Omental fat pad (tissue), 4 donors: Measurements from ENCODE around the gene LHFPL3. TPM values are rescaled to one million over a fixed set of nuclear protein-coding genes. Genes with fewer than 3 reads are reported as not detected.

Experiments used
- ATAC-seq: fragments of 150-250 bp; one replicate; pipeline ENCODE4 v1.9.1; 2016; ENCODE audit warnings: mild to moderate bottlenecking, moderate library complexity; ENCODE audit not compliant: low FRiP score
- DNase-seq: peaks from one replicate; pipeline ENCODE4 v3.0.0-alpha.2; 2019; ENCODE audit warnings: low spot score
- CTCF ChIP-seq, 3 donors: fragments of 450-650 bp; IDR thresholded peaks; one replicate each; pipeline ENCODE4 v1.5.1; 2016 to 2017; ENCODE audit warnings: antibody characterized with exemption in 3 of 3, mild to moderate bottlenecking in 3 of 3, moderate library complexity in 2 of 3
- total RNA-seq, 4 donors: library from RNA; depleted of rRNA; stranded (reverse); fragments of >200 nt; gene quantifications; one replicate each; pipeline ENCODE4 v1.1.0, GENCODE V29; 2016

The LHFPL3 gene
- total RNA-seq, 4 donors from 2014 or later: not detected

GRCh38 chr7:104299323-104299722 lies 29.1 kb upstream of the LHFPL3 start:
- no peak for TF ChIP-seq CTCF (IDR thresholded peaks at IDR 0.05)
- no peak for DNase-seq

GRCh38 chr7:104299777-104300176 lies 28.6 kb upstream of the LHFPL3 start:
- DNase-seq: no peak
- TF ChIP-seq CTCF (IDR thresholded peaks at IDR 0.05): no peak
- ATAC-seq: no peak

More at GRCh38 chr7:104299323-104299722, 29.1 kb upstream of the LHFPL3 start:
- no peak for ATAC-seq

- TF ChIP-seq CTCF (IDR thresholded peaks at IDR 0.05): no peak
- ATAC-seq: no peak
- no peak for DNase-seq
These were observed 21.6 kb upstream of the LHFPL3 start for GRCh38 chr7:104306793-104307192.

- ATAC-seq (no peak), DNase-seq (no peak)
- TF ChIP-seq CTCF (IDR thresholded peaks at IDR 0.05): no peak
These were observed 10.3 kb upstream of the LHFPL3 start for GRCh38 chr7:104317948-104318629.

GRCh38 chr7:104327534-104327933 lies 869 bp upstream of the LHFPL3 start:
- ATAC-seq: no peak
- no peak for DNase-seq
- no peak for TF ChIP-seq CTCF (IDR thresholded peaks at IDR 0.05)

GRCh38 chr7:104327938-104328295 lies 486 bp upstream of the LHFPL3 start:
- no peak for TF ChIP-seq CTCF (IDR thresholded peaks at IDR 0.05)
- DNase-seq (no peak), ATAC-seq (no peak)
